H9 (cell line): ENCODE results near the gene JAK1. TPM values are rescaled to one million over a fixed set of nuclear protein-coding genes. Genes with fewer than 3 reads are reported as not detected.

Source experiments
- DNase-seq: peaks from one replicate; pipeline ENCODE4 v3.0.0-alpha.2; 2017
- H2AFZ ChIP-seq: one replicate; pipeline ENCODE4 v1.6.1; 2013; ENCODE audit warnings: mild to moderate bottlenecking, low read length, control low read depth, moderate library complexity
- H2AK5ac ChIP-seq: 2 replicates; pipeline ENCODE4 v1.6.1; 2013; ENCODE audit warnings: low read length, control low read depth, mixed read lengths; ENCODE audit not compliant: insufficient read length
- H2BK120ac ChIP-seq: one replicate; pipeline ENCODE4 v1.6.1; 2013; ENCODE audit warnings: low read depth, mild to moderate bottlenecking, low read length, control low read depth, inconsistent platforms; ENCODE audit not compliant: poor library complexity, severe bottlenecking
- H2BK12ac ChIP-seq: 2 replicates; pipeline ENCODE4 v1.6.1; 2013; ENCODE audit warnings: low read length, control low read depth, mixed read lengths, low read depth; ENCODE audit not compliant: insufficient read length
- H2BK15ac ChIP-seq: 2 replicates; pipeline ENCODE4 v1.6.1; 2013; ENCODE audit warnings: low read depth, low read length, control low read depth
- H2BK20ac ChIP-seq: one replicate; pipeline ENCODE4 v1.6.1; 2013; ENCODE audit warnings: low read depth, mild to moderate bottlenecking, low read length, control low read depth, inconsistent platforms; ENCODE audit not compliant: poor library complexity, severe bottlenecking
- H2BK5ac ChIP-seq: 2 replicates; pipeline ENCODE4 v1.6.1; 2013; ENCODE audit warnings: low read length, control low read depth, mixed read lengths; ENCODE audit not compliant: insufficient read length
- H3K14ac ChIP-seq: 2 replicates; pipeline ENCODE4 v1.6.1; 2013; ENCODE audit warnings: low read length, control low read depth; ENCODE audit not compliant: insufficient read depth
- H3K18ac ChIP-seq: 2 replicates; pipeline ENCODE4 v1.6.1; 2013; ENCODE audit warnings: low read depth, mild to moderate bottlenecking, mixed read lengths, low read length, control low read depth; ENCODE audit not compliant: insufficient read length
- H3K23ac ChIP-seq: 2 replicates; pipeline ENCODE4 v1.6.1; 2013; ENCODE audit warnings: low read length, control low read depth, mixed read lengths, low read depth; ENCODE audit not compliant: insufficient read length
- H3K23me2 ChIP-seq: 2 replicates; pipeline ENCODE4 v1.6.1; 2013; ENCODE audit warnings: low read depth, mild to moderate bottlenecking, mixed read lengths, low read length, control low read depth; ENCODE audit not compliant: insufficient read length, poor library complexity, severe bottlenecking
- H3K27ac ChIP-seq: 2 replicates; pipeline ENCODE4 v1.5.1; 2013; ENCODE audit warnings: low read length, control low read depth, mixed read lengths, low read depth; ENCODE audit not compliant: insufficient read length
- H3K27me3 ChIP-seq: 2 replicates; pipeline ENCODE4 v1.6.1; 2013; ENCODE audit warnings: low read length, control low read depth, inconsistent platforms; ENCODE audit not compliant: insufficient read depth
- H3K4ac ChIP-seq: 2 replicates; pipeline ENCODE4 v1.6.1; 2013; ENCODE audit warnings: low read depth, mild to moderate bottlenecking, control low read depth, inconsistent platforms, low read length, moderate library complexity
- H3K4me1 ChIP-seq: 2 replicates; pipeline ENCODE4 v1.6.1; 2013; ENCODE audit warnings: low read length, control low read depth, inconsistent platforms; ENCODE audit not compliant: insufficient read depth
- H3K4me2 ChIP-seq: 2 replicates; pipeline ENCODE4 v1.6.1; 2013; ENCODE audit warnings: low read length, control low read depth, mixed read lengths; ENCODE audit not compliant: insufficient read length, insufficient read depth
- H3K56ac ChIP-seq: 2 replicates; pipeline ENCODE4 v1.6.1; 2013; ENCODE audit warnings: low read depth, mild to moderate bottlenecking, mixed read lengths, low read length, control low read depth; ENCODE audit not compliant: insufficient read length
- H3K79me1 ChIP-seq: 2 replicates; pipeline ENCODE4 v1.6.1; 2013; ENCODE audit warnings: low read depth, mild to moderate bottlenecking, moderate library complexity, low read length, control low read depth, inconsistent platforms; ENCODE audit not compliant: insufficient read depth, poor library complexity, severe bottlenecking
- H3K79me2 ChIP-seq: 2 replicates; pipeline ENCODE4 v1.6.1; 2013; ENCODE audit warnings: low read length, control low read depth, inconsistent platforms; ENCODE audit not compliant: insufficient read depth
- H3K9ac ChIP-seq: 2 replicates; pipeline ENCODE4 v1.6.1; 2013; ENCODE audit warnings: low read length, control low read depth, mixed read lengths; ENCODE audit not compliant: insufficient read length; ENCODE audit errors: extremely low read depth
- H3K9me3 ChIP-seq: one replicate; pipeline ENCODE4 v1.6.1; 2013; ENCODE audit warnings: low read depth, low read length, inconsistent platforms; ENCODE audit not compliant: control insufficient read depth
- H3T11ph ChIP-seq: one replicate; pipeline ENCODE4 v1.6.1; 2013; ENCODE audit warnings: mild to moderate bottlenecking, low read length, control low read depth, inconsistent platforms
- H4K20me1 ChIP-seq: one replicate; pipeline ENCODE4 v1.6.1; 2013; ENCODE audit not compliant: control insufficient read depth, insufficient read length, insufficient read depth
- H4K5ac ChIP-seq: 2 replicates; pipeline ENCODE4 v1.6.1; 2013; ENCODE audit warnings: low read depth, mild to moderate bottlenecking, mixed read lengths, low read length, control low read depth; ENCODE audit not compliant: insufficient read length
- H4K8ac ChIP-seq: replicated peaks from 2 replicates; pipeline ENCODE4 v1.6.1; 2013; ENCODE audit warnings: low read length, control low read depth, mixed read lengths, low read depth; ENCODE audit not compliant: insufficient read length
- H4K91ac ChIP-seq: 2 replicates; pipeline ENCODE4 v1.6.1; 2013; ENCODE audit warnings: low read depth, mild to moderate bottlenecking, moderate library complexity, mixed read lengths, low read length, control low read depth; ENCODE audit not compliant: insufficient read length
- H3K27ac Mint-ChIP-seq, 3 experiments: 2 replicates in 2 of 3; 3 replicates in 1 of 3; pipeline ENCODE4 v1.8.0; 2020 to 2021; ENCODE audit warnings: mixed read lengths in 3 of 3, mild to moderate bottlenecking in 1 of 3, moderate library complexity in 1 of 3
- H3K27me3 Mint-ChIP-seq: 2 replicates; pipeline ENCODE4 v1.8.0; 2021; ENCODE audit warnings: low read depth, mild to moderate bottlenecking, moderate library complexity, mixed read lengths
- H3K36me3 Mint-ChIP-seq, 3 experiments: 2 replicates in 2 of 3; 3 replicates in 1 of 3; pipeline ENCODE4 v1.8.0; 2020 to 2021; ENCODE audit warnings: low read depth in 3 of 3, mixed read lengths in 3 of 3; ENCODE audit not compliant: insufficient read depth in 1 of 3
- H3K4me1 Mint-ChIP-seq, 2 experiments: 2 replicates each; pipeline ENCODE4 v1.8.0; 2020; ENCODE audit warnings: mixed read lengths in 2 of 2
- H3K4me3 Mint-ChIP-seq, 2 experiments: 2 replicates in 1 of 2; 3 replicates in 1 of 2; pipeline ENCODE4 v1.8.0; 2020 to 2021; ENCODE audit warnings: mild to moderate bottlenecking in 2 of 2, mixed read lengths in 2 of 2, moderate library complexity in 1 of 2
- H3K9me3 Mint-ChIP-seq, 2 experiments: 2 replicates in 1 of 2; 3 replicates in 1 of 2; pipeline ENCODE4 v1.8.0; 2020; ENCODE audit warnings: mild to moderate bottlenecking in 2 of 2, mixed read lengths in 2 of 2, moderate library complexity in 1 of 2
- CTCF ChIP-seq: fragments of 200-600 bp; sonication (generic); conservative IDR thresholded peaks from 3 replicates; pipeline ENCODE4 v1.8.0; 2021; ENCODE audit warnings: antibody characterized with exemption, mild to moderate bottlenecking
- WGBS: extraction: QIAGEN DNeasy Blood & Tissue Kit; methylation state at CpG from one replicate; pipeline ENCODE4 v1.1.7; 2013; ENCODE audit warnings: missing lambda C conversion rate, low lambda C conversion rate, mixed read lengths; ENCODE audit not compliant: insufficient read length; ENCODE audit errors: extremely low coverage; 5-methylcytosine and 5-hydroxymethylcytosine counted together
- total RNA-seq: library from RNA; stranded (reverse); gene quantifications from 2 replicates; pipeline ENCODE4 v1.2.1, GENCODE V29; 2021

JAK1 gene
- total RNA-seq, 1 experiment from 2014 or later, result 12.8 TPM

GRCh38 chr1:64959986-64960385 lies 6.4 kb downstream of the JAK1 start:
- no CpG with 5 or more reads among the region's 6 CpGs for WGBS
- H3K9me3 ChIP-seq, result no peaks in the 10 kb centered on the region
- no peak overlapping the region for H2BK12ac ChIP-seq
- Mint-ChIP-seq H3K27me3 (peaks cover 18% of the 10 kb centered on the region), H3K27ac (no peak overlapping the region), H3K4me3 (no peak overlapping the region), H3K4me1 (peaks cover 17 to 18% of the 10 kb centered on the region in 2 experiments), H3K36me3 (no peaks in the 10 kb centered on the region), H3K9me3 (no peaks in the 10 kb centered on the region)
- no peak for DNase-seq
- no peak overlapping the region for H2BK20ac ChIP-seq
- peaks cover under 1% of the 10 kb centered on the region for H3K23me2 ChIP-seq
- H3K4me1 ChIP-seq, result peaks cover 14% of the 10 kb centered on the region
- no peak overlapping the region for H2BK5ac ChIP-seq
- no peak overlapping the region for H3K4ac ChIP-seq
- no peak overlapping the region for H3K23ac ChIP-seq
- H2BK120ac ChIP-seq, result no peak overlapping the region
- H3K4me2 ChIP-seq, result no peak overlapping the region
- H4K5ac ChIP-seq, result no peak overlapping the region
- no peak overlapping the region for H2AFZ ChIP-seq
- no peaks in the 10 kb centered on the region for H4K20me1 ChIP-seq
- no peak overlapping the region for H2BK15ac ChIP-seq
- no peak overlapping the region for H2AK5ac ChIP-seq
- H3K27me3 ChIP-seq, result peaks cover 2% of the 10 kb centered on the region; the same call in 1 of the 2 replicates
- H4K8ac ChIP-seq, result no peak overlapping the region
- H3K56ac ChIP-seq, result no peak overlapping the region
- no peak overlapping the region for H4K91ac ChIP-seq
- no peak overlapping the region for H3T11ph ChIP-seq
- no peak overlapping the region for H3K18ac ChIP-seq
- H3K79me1 ChIP-seq, result no peaks in the 10 kb centered on the region
- H3K79me2 ChIP-seq, result peaks cover 2% of the 10 kb centered on the region; the same call in 1 of the 2 replicates
- no peak overlapping the region for H3K27ac ChIP-seq
- H3K14ac ChIP-seq, result no peak overlapping the region
- H3K9ac ChIP-seq, result no peak overlapping the region
- no peak for TF ChIP-seq CTCF
